Adipocyte (in vitro differentiated cells): Measurements from ENCODE around the gene TNNC2.
"Not testable (repeated sequence)": the region's sequence is repeated elsewhere in the genome, so short reads cannot be mapped to it uniquely, and the experiment has no call there.

Experiments used
- DNase-seq: peaks from one replicate; pipeline ENCODE4 v3.0.0-alpha.2; 2015; ENCODE audit warnings: low read depth
- H3K27me3 ChIP-seq: replicated peaks from 2 replicates; pipeline ENCODE4 v1.7.0; 2013; ENCODE audit warnings: mild to moderate bottlenecking, low read length, moderate library complexity; ENCODE audit not compliant: control insufficient read depth, insufficient read depth
- H3K36me3 ChIP-seq: 2 replicates; pipeline ENCODE4 v1.7.0; 2013; ENCODE audit warnings: low read length, mild to moderate bottlenecking, moderate library complexity; ENCODE audit not compliant: control insufficient read depth, insufficient read depth, severe bottlenecking
- H3K4me1 ChIP-seq: 2 replicates; pipeline ENCODE4 v1.7.0; 2013; ENCODE audit warnings: mild to moderate bottlenecking, low read length, moderate library complexity; ENCODE audit not compliant: control insufficient read depth, insufficient read depth
- H3K4me3 ChIP-seq: 2 replicates; pipeline ENCODE4 v1.7.0; 2013; ENCODE audit warnings: mild to moderate bottlenecking, low read length, moderate library complexity
- H3K9ac ChIP-seq: 2 replicates; pipeline ENCODE4 v1.7.0; 2013; ENCODE audit warnings: mild to moderate bottlenecking, low read length, moderate library complexity
- H3K9me3 ChIP-seq: 2 replicates; pipeline ENCODE4 v1.7.0; 2013; ENCODE audit warnings: mild to moderate bottlenecking, low read length, moderate library complexity; ENCODE audit not compliant: control insufficient read depth

Gene TNNC2

GRCh38 chr20:45833030-45833882 lies 6.1 kb upstream of the TNNC2 start, which contains the start of gene SNX21:
Gene SNX21 (plus strand): TSS chr20:45833799. CDS start chr20:45833920, 121 bp downstream.
- Histone ChIP-seq H3K9ac (peak within 1 kb of the TSS; percentile 97), H3K9me3 (no peaks in the 10 kb centered on the region), H3K4me3 (peak within 1 kb of the TSS; percentile 91), H3K27me3 (no peaks in the 10 kb centered on the region), H3K36me3 (peaks cover 11% of the 10 kb centered on the region), H3K4me1 (peaks cover 40% of the 10 kb centered on the region)
- peak; percentile 93 for DNase-seq

GRCh38 chr20:45832619-45833018 lies 5.5 kb upstream of the TNNC2 start:
- no peak for DNase-seq
- H3K9me3 ChIP-seq = no peaks in the 10 kb centered on the region
- H3K27me3 ChIP-seq = no peaks in the 10 kb centered on the region
- peaks cover 44% of the 10 kb centered on the region for H3K4me1 ChIP-seq
- H3K9ac ChIP-seq = peak overlapping the region; percentile 97
- H3K36me3 ChIP-seq = peaks cover 8% of the 10 kb centered on the region
- H3K4me3 ChIP-seq = peak overlapping the region; percentile 91

- H3K9ac ChIP-seq, H3K9me3 ChIP-seq, H3K4me3 ChIP-seq, DNase-seq, H3K36me3 ChIP-seq, H3K27me3 ChIP-seq: not testable (repeated sequence)
- H3K4me1 ChIP-seq = peaks cover 44% of the 10 kb centered on the region
These were observed 2.6 kb upstream of the TNNC2 start for GRCh38 chr20:45829673-45830106.

GRCh38 chr20:45828589-45828988 lies 1.5 kb upstream of the TNNC2 start:
- Histone ChIP-seq H3K27me3 (no peaks in the 10 kb centered on the region), H3K9me3 (no peaks in the 10 kb centered on the region), H3K36me3 (no peaks in the 10 kb centered on the region), H3K4me1 (peaks cover 45% of the 10 kb centered on the region), H3K9ac (peak overlapping the region; percentile 71), H3K4me3 (no peak overlapping the region)
- DNase-seq = peak; percentile 38

- Histone ChIP-seq H3K27me3 (peaks cover 4% of the 10 kb centered on the region), H3K4me3 (no peak overlapping the region), H3K4me1 (peaks cover 46% of the 10 kb centered on the region), H3K9ac (no peak overlapping the region), H3K36me3 (no peaks in the 10 kb centered on the region), H3K9me3 (no peaks in the 10 kb centered on the region)
- no peak for DNase-seq
These were observed 600 bp upstream of the TNNC2 start for GRCh38 chr20:45827712-45828111.

GRCh38 chr20:45826381-45827019 lies 612 bp downstream of the TNNC2 start:
- H3K4me1 ChIP-seq = peaks cover 43% of the 10 kb centered on the region
- H3K27me3 ChIP-seq = peaks cover 7% of the 10 kb centered on the region
- peak overlapping the region; percentile 69 for H3K9ac ChIP-seq
- no peaks in the 10 kb centered on the region for H3K9me3 ChIP-seq
- no peaks in the 10 kb centered on the region for H3K36me3 ChIP-seq
- DNase-seq = peak; percentile 22
- H3K4me3 ChIP-seq = peak overlapping the region; percentile 1

GRCh38 chr20:45823949-45824835 lies 2.9 kb downstream of the TNNC2 start:
- H3K27me3 ChIP-seq = peaks cover 7% of the 10 kb centered on the region
- H3K4me1 ChIP-seq = peaks cover 43% of the 10 kb centered on the region
- H3K9me3 ChIP-seq = no peaks in the 10 kb centered on the region
- peak; percentile 49 for DNase-seq
- H3K4me3 ChIP-seq = no peak overlapping the region
- no peak overlapping the region for H3K9ac ChIP-seq
- H3K36me3 ChIP-seq = no peaks in the 10 kb centered on the region

- DNase-seq = peak; percentile 67
- Histone ChIP-seq H3K27me3 (peaks cover 7% of the 10 kb centered on the region), H3K36me3 (no peaks in the 10 kb centered on the region), H3K9me3 (no peaks in the 10 kb centered on the region), H3K4me1 (peaks cover 38% of the 10 kb centered on the region), H3K9ac (peak overlapping the region; percentile 46), H3K4me3 (no peak overlapping the region)
These were observed 4.3 kb downstream of the TNNC2 start for GRCh38 chr20:45822857-45823256.

GRCh38 chr20:45821947-45822346 lies 5.2 kb downstream of the TNNC2 start:
- Histone ChIP-seq H3K27me3 (peaks cover 7% of the 10 kb centered on the region), H3K36me3 (no peaks in the 10 kb centered on the region), H3K4me1 (peaks cover 38% of the 10 kb centered on the region), H3K4me3 (no peak overlapping the region), H3K9ac (no peak overlapping the region), H3K9me3 (no peaks in the 10 kb centered on the region)
- DNase-seq = no peak

GRCh38 chr20:45819466-45819865 lies 7.6 kb downstream of the TNNC2 start:
- Histone ChIP-seq H3K4me1 (peaks cover 22% of the 10 kb centered on the region), H3K9ac (no peak overlapping the region), H3K9me3 (no peaks in the 10 kb centered on the region), H3K36me3 (no peaks in the 10 kb centered on the region), H3K4me3 (no peak overlapping the region), H3K27me3 (peaks cover 7% of the 10 kb centered on the region)
- no peak for DNase-seq

GRCh38 chr20:45818239-45818638 lies 8.9 kb downstream of the TNNC2 start:
- Histone ChIP-seq H3K9ac (no peak overlapping the region), H3K4me1 (peaks cover 19% of the 10 kb centered on the region), H3K27me3 (peaks cover 5% of the 10 kb centered on the region), H3K4me3 (no peak overlapping the region), H3K9me3 (no peaks in the 10 kb centered on the region), H3K36me3 (no peaks in the 10 kb centered on the region)
- DNase-seq = no peak
